HG03066 (cell line): ENCODE results near the gene ADH4.
"Not testable (repeated sequence)": the region's sequence is repeated elsewhere in the genome, so short reads cannot be mapped to it uniquely, and the experiment has no call there.

Source experiments
- ATAC-seq: cut with Tn5 transposase; IDR thresholded peaks from one replicate; pipeline ENCODE4 v1.9.1; 2021; ENCODE audit warnings: low read depth; ENCODE audit not compliant: unreplicated experiment

The ADH4 gene

GRCh38 chr4:99144070-99144469 is at the start of gene ADH4:
TSS of gene ADH4 (minus strand) at chr4:99144297. CDS start at chr4:99144222, 75 bp downstream.
- no peak for ATAC-seq

GRCh38 chr4:99190336-99190735 is 46.2 kb upstream of the ADH4 start:
- no peak for ATAC-seq

- ATAC-seq = not testable (repeated sequence)
These were observed 45.8 kb upstream of the ADH4 start for GRCh38 chr4:99189900-99190299.

- ATAC-seq = no peak
These were observed 41.9 kb upstream of the ADH4 start for GRCh38 chr4:99186029-99186428.

- no peak for ATAC-seq
These were observed 41.5 kb upstream of the ADH4 start for GRCh38 chr4:99185581-99185980.

GRCh38 chr4:99180382-99181070 is 36.4 kb upstream of the ADH4 start:
- no peak for ATAC-seq

GRCh38 chr4:99179626-99180025 is 35.5 kb upstream of the ADH4 start:
- no peak for ATAC-seq

- no peak for ATAC-seq
These were observed 35.1 kb upstream of the ADH4 start for GRCh38 chr4:99179178-99179577.

- ATAC-seq = no peak
These were observed 22.4 kb upstream of the ADH4 start for GRCh38 chr4:99166544-99166943.

- no peak for ATAC-seq
These were observed 21.9 kb upstream of the ADH4 start for GRCh38 chr4:99165978-99166377.

- no peak for ATAC-seq
These were observed 17.4 kb upstream of the ADH4 start for GRCh38 chr4:99161373-99162099.

- no peak for ATAC-seq
These were observed 15.6 kb upstream of the ADH4 start for GRCh38 chr4:99159699-99160098.

- no peak for ATAC-seq
These were observed 13.4 kb upstream of the ADH4 start for GRCh38 chr4:99157478-99157935.

GRCh38 chr4:99156992-99157391 is 12.9 kb upstream of the ADH4 start:
- ATAC-seq = no peak

- ATAC-seq = no peak
These were observed 10.7 kb upstream of the ADH4 start for GRCh38 chr4:99154658-99155342.

GRCh38 chr4:99151995-99152394 is 7.9 kb upstream of the ADH4 start:
- ATAC-seq = no peak

- ATAC-seq = no peak
These were observed 7.4 kb upstream of the ADH4 start for GRCh38 chr4:99151452-99151851.

GRCh38 chr4:99149426-99150019 is 5.4 kb upstream of the ADH4 start:
- no peak for ATAC-seq

GRCh38 chr4:99148550-99148949 is 4.5 kb upstream of the ADH4 start:
- no peak for ATAC-seq

- ATAC-seq = no peak
These were observed 490 bp upstream of the ADH4 start for GRCh38 chr4:99144587-99144986.

GRCh38 chr4:99136329-99136728 is 7.8 kb downstream of the ADH4 start:
- no peak for ATAC-seq
